Measurements from ENCODE around the gene CLEC19A. TPM values are rescaled to one million over a fixed set of nuclear protein-coding genes. Genes with fewer than 3 reads are reported as not detected.
"Not testable (repeated sequence)": the region's sequence is repeated elsewhere in the genome, so short reads cannot be mapped to it uniquely, and the experiment has no call there.

Gene CLEC19A
- total RNA-seq, 1 experiment from 2014 or later: not detected

GRCh38 chr16:19315889-19316433, 30.4 kb downstream of the CLEC19A start:
- Histone ChIP-seq H3K4me2 (ENCODE audit: low read depth, low read length, poor library complexity, severe bottlenecking) (no peak overlapping the region), H4K20me1 (ENCODE audit: insufficient read depth, low read depth, low read length) (no peaks in the 10 kb centered on the region), H3K4me1 (ENCODE audit: low read length) (no peaks in the 10 kb centered on the region), H2AFZ (ENCODE audit: low read length) (no peak overlapping the region), H3K4me3 (ENCODE audit: low read length) (no peak overlapping the region), H3K27ac (ENCODE audit: low read length) (no peak overlapping the region), H3K9ac (ENCODE audit: low read length) (no peak overlapping the region), H3K36me3 (ENCODE audit: insufficient read depth, low read length) (no peaks in the 10 kb centered on the region), H3K27me3 (ENCODE audit: low read length) (no peaks in the 10 kb centered on the region), H3K9me3 (ENCODE audit: low read length) (no peaks in the 10 kb centered on the region), H3K79me2 (ENCODE audit: low read length) (no peaks in the 10 kb centered on the region), H3K9me2 (replicated peaks; ENCODE audit: insufficient read depth, low read length) (no peaks in the 10 kb centered on the region)
- no peak for DNase-seq

- no peak overlapping the region for H3K9ac ChIP-seq (ENCODE audit: low read length)
- H3K27ac ChIP-seq (ENCODE audit: low read length): no peak overlapping the region
- no peak overlapping the region for H2AFZ ChIP-seq (ENCODE audit: low read length)
- no peak for DNase-seq
- H3K36me3 ChIP-seq (ENCODE audit: insufficient read depth, low read length): no peaks in the 10 kb centered on the region
- H3K79me2 ChIP-seq (ENCODE audit: low read length): no peaks in the 10 kb centered on the region
- no peak overlapping the region for H3K4me2 ChIP-seq (ENCODE audit: low read depth, low read length, poor library complexity, severe bottlenecking)
- H3K9me2 ChIP-seq (replicated peaks; ENCODE audit: insufficient read depth, low read length): no peaks in the 10 kb centered on the region
- H3K27me3 ChIP-seq (ENCODE audit: low read length): no peaks in the 10 kb centered on the region
- H3K4me1 ChIP-seq (ENCODE audit: low read length): no peaks in the 10 kb centered on the region
- no peaks in the 10 kb centered on the region for H4K20me1 ChIP-seq (ENCODE audit: insufficient read depth, low read depth, low read length)
- no peaks in the 10 kb centered on the region for H3K9me3 ChIP-seq (ENCODE audit: low read length)
- H3K4me3 ChIP-seq (ENCODE audit: low read length): no peak overlapping the region
These were observed 31.3 kb downstream of the CLEC19A start for GRCh38 chr16:19316846-19317245.

GRCh38 chr16:19321186-19321585, 35.7 kb downstream of the CLEC19A start:
- not testable (repeated sequence) for H3K9me2 ChIP-seq (replicated peaks; ENCODE audit: insufficient read depth, low read length); H3K27me3 ChIP-seq (ENCODE audit: low read length); H2AFZ ChIP-seq (ENCODE audit: low read length); H3K9me3 ChIP-seq (ENCODE audit: low read length); H3K4me2 ChIP-seq (ENCODE audit: low read depth, low read length, poor library complexity, severe bottlenecking); H3K4me3 ChIP-seq (ENCODE audit: low read length); H3K9ac ChIP-seq (ENCODE audit: low read length); H4K20me1 ChIP-seq (ENCODE audit: insufficient read depth, low read depth, low read length); H3K36me3 ChIP-seq (ENCODE audit: insufficient read depth, low read length); H3K79me2 ChIP-seq (ENCODE audit: low read length); H3K27ac ChIP-seq (ENCODE audit: low read length); H3K4me1 ChIP-seq (ENCODE audit: low read length); DNase-seq

- H3K27me3 ChIP-seq (ENCODE audit: low read length): no peaks in the 10 kb centered on the region
- no peaks in the 10 kb centered on the region for H4K20me1 ChIP-seq (ENCODE audit: insufficient read depth, low read depth, low read length)
- no peak overlapping the region for H2AFZ ChIP-seq (ENCODE audit: low read length)
- H3K27ac ChIP-seq (ENCODE audit: low read length): no peak overlapping the region
- no peak overlapping the region for H3K4me3 ChIP-seq (ENCODE audit: low read length)
- no peaks in the 10 kb centered on the region for H3K79me2 ChIP-seq (ENCODE audit: low read length)
- no peaks in the 10 kb centered on the region for H3K9me3 ChIP-seq (ENCODE audit: low read length)
- H3K4me2 ChIP-seq (ENCODE audit: low read depth, low read length, poor library complexity, severe bottlenecking): no peak overlapping the region
- H3K9me2 ChIP-seq (replicated peaks; ENCODE audit: insufficient read depth, low read length): no peaks in the 10 kb centered on the region
- no peaks in the 10 kb centered on the region for H3K36me3 ChIP-seq (ENCODE audit: insufficient read depth, low read length)
- no peak for DNase-seq
- H3K9ac ChIP-seq (ENCODE audit: low read length): no peak overlapping the region
- no peaks in the 10 kb centered on the region for H3K4me1 ChIP-seq (ENCODE audit: low read length)
These were observed 38.1 kb downstream of the CLEC19A start for GRCh38 chr16:19323596-19323995.

- Histone ChIP-seq H3K4me2 (ENCODE audit: low read depth, low read length, poor library complexity, severe bottlenecking) (no peak overlapping the region), H3K9ac (ENCODE audit: low read length) (no peak overlapping the region), H3K27me3 (ENCODE audit: low read length) (no peaks in the 10 kb centered on the region), H3K79me2 (ENCODE audit: low read length) (no peaks in the 10 kb centered on the region), H4K20me1 (ENCODE audit: insufficient read depth, low read depth, low read length) (no peaks in the 10 kb centered on the region), H3K9me2 (replicated peaks; ENCODE audit: insufficient read depth, low read length) (no peaks in the 10 kb centered on the region), H2AFZ (ENCODE audit: low read length) (no peak overlapping the region), H3K36me3 (ENCODE audit: insufficient read depth, low read length) (no peaks in the 10 kb centered on the region), H3K9me3 (ENCODE audit: low read length) (no peaks in the 10 kb centered on the region), H3K4me1 (ENCODE audit: low read length) (no peaks in the 10 kb centered on the region), H3K27ac (ENCODE audit: low read length) (no peak overlapping the region), H3K4me3 (ENCODE audit: low read length) (no peak overlapping the region)
- no peak for DNase-seq
These were observed 42.8 kb downstream of the CLEC19A start for GRCh38 chr16:19328364-19328763.

- DNase-seq: no peak
- no peaks in the 10 kb centered on the region for H3K9me2 ChIP-seq (replicated peaks; ENCODE audit: insufficient read depth, low read length)
- no peak overlapping the region for H2AFZ ChIP-seq (ENCODE audit: low read length)
- no peaks in the 10 kb centered on the region for H4K20me1 ChIP-seq (ENCODE audit: insufficient read depth, low read depth, low read length)
- H3K36me3 ChIP-seq (ENCODE audit: insufficient read depth, low read length): no peaks in the 10 kb centered on the region
- H3K4me2 ChIP-seq (ENCODE audit: low read depth, low read length, poor library complexity, severe bottlenecking): no peak overlapping the region
- no peaks in the 10 kb centered on the region for H3K27me3 ChIP-seq (ENCODE audit: low read length)
- no peaks in the 10 kb centered on the region for H3K79me2 ChIP-seq (ENCODE audit: low read length)
- no peak overlapping the region for H3K27ac ChIP-seq (ENCODE audit: low read length)
- no peaks in the 10 kb centered on the region for H3K4me1 ChIP-seq (ENCODE audit: low read length)
- H3K4me3 ChIP-seq (ENCODE audit: low read length): no peak overlapping the region
- no peaks in the 10 kb centered on the region for H3K9me3 ChIP-seq (ENCODE audit: low read length)
- no peak overlapping the region for H3K9ac ChIP-seq (ENCODE audit: low read length)
These were observed 44.4 kb downstream of the CLEC19A start for GRCh38 chr16:19329932-19330331.

GRCh38 chr16:19330841-19331397, 45.4 kb downstream of the CLEC19A start:
- Histone ChIP-seq H2AFZ (ENCODE audit: low read length) (no peak overlapping the region), H3K4me1 (ENCODE audit: low read length) (no peaks in the 10 kb centered on the region), H3K27me3 (ENCODE audit: low read length) (no peaks in the 10 kb centered on the region), H3K9ac (ENCODE audit: low read length) (no peak overlapping the region), H3K9me3 (ENCODE audit: low read length) (no peaks in the 10 kb centered on the region), H3K4me3 (ENCODE audit: low read length) (no peak overlapping the region), H3K4me2 (ENCODE audit: low read depth, low read length, poor library complexity, severe bottlenecking) (no peak overlapping the region), H3K9me2 (replicated peaks; ENCODE audit: insufficient read depth, low read length) (no peaks in the 10 kb centered on the region), H3K36me3 (ENCODE audit: insufficient read depth, low read length) (no peaks in the 10 kb centered on the region), H3K79me2 (ENCODE audit: low read length) (no peaks in the 10 kb centered on the region), H3K27ac (ENCODE audit: low read length) (no peak overlapping the region), H4K20me1 (ENCODE audit: insufficient read depth, low read depth, low read length) (no peaks in the 10 kb centered on the region)
- DNase-seq: no peak

- Histone ChIP-seq H3K27ac (ENCODE audit: low read length) (no peak overlapping the region), H2AFZ (ENCODE audit: low read length) (no peak overlapping the region), H4K20me1 (ENCODE audit: insufficient read depth, low read depth, low read length) (no peaks in the 10 kb centered on the region), H3K4me1 (ENCODE audit: low read length) (no peaks in the 10 kb centered on the region), H3K27me3 (ENCODE audit: low read length) (no peaks in the 10 kb centered on the region), H3K4me2 (ENCODE audit: low read depth, low read length, poor library complexity, severe bottlenecking) (no peak overlapping the region), H3K9ac (ENCODE audit: low read length) (no peak overlapping the region), H3K9me2 (replicated peaks; ENCODE audit: insufficient read depth, low read length) (no peaks in the 10 kb centered on the region), H3K79me2 (ENCODE audit: low read length) (no peaks in the 10 kb centered on the region), H3K9me3 (ENCODE audit: low read length) (no peaks in the 10 kb centered on the region), H3K36me3 (ENCODE audit: insufficient read depth, low read length) (no peaks in the 10 kb centered on the region), H3K4me3 (ENCODE audit: low read length) (no peak overlapping the region)
- DNase-seq: no peak
These were observed 46.3 kb downstream of the CLEC19A start for GRCh38 chr16:19331794-19332193.
